ENCODE data around the gene L3MBTL3. TPM values are rescaled to one million over a fixed set of nuclear protein-coding genes. Genes with fewer than 3 reads are reported as not detected.
"Not testable (repeated sequence)": the region's sequence is repeated elsewhere in the genome, so short reads cannot be mapped to it uniquely, and the experiment has no call there.

The L3MBTL3 gene
- total RNA-seq, 4 donors from 2014 or later = 2.1 to 6.1 (median 5.9) TPM

- in situ Hi-C loops (cut with MboI; ENCODE audit: low sequenced_read_pairs in 4 of 4) = no loop called here
These were observed 144.9 kb downstream of the L3MBTL3 start for GRCh38 chr6:130163266-130163665.

GRCh38 chr6:130164251-130164650 lies 145.9 kb downstream of the L3MBTL3 start:
- no peak overlapping the region for H3K27ac ChIP-seq
- no peaks in the 10 kb centered on the region for H3K9me3 ChIP-seq
- H3K4me1 ChIP-seq = no peaks in the 10 kb centered on the region
- no peak for DNase-seq
- H3K4me3 ChIP-seq = no peak overlapping the region
- H3K36me3 ChIP-seq = no peaks in the 10 kb centered on the region
- no peak for ATAC-seq
- intact Hi-C loops (cut with DNase I; ENCODE audit: low total_unique reads) (no loop called here), in situ Hi-C loops (cut with MboI; ENCODE audit: low sequenced_read_pairs in 4 of 4) (no loop called here)
- H3K27me3 ChIP-seq = no peaks in the 10 kb centered on the region
- TF ChIP-seq CTCF (IDR thresholded peaks at IDR 0.05 in 4 of 5, conservative IDR thresholded peaks at IDR 0.05 in 1 of 5) (no peak), POLR2A (IDR thresholded peaks at IDR 0.05) (no peak)

More at GRCh38 chr6:130163266-130163665, 144.9 kb downstream of the L3MBTL3 start:
- no peak for TF ChIP-seq CTCF (IDR thresholded peaks at IDR 0.05 in 4 of 5, conservative IDR thresholded peaks at IDR 0.05 in 1 of 5)
- intact Hi-C loops (cut with DNase I; ENCODE audit: low total_unique reads) = no loop called here
- no peak for DNase-seq
- Histone ChIP-seq H3K27ac (no peak overlapping the region), H3K4me3 (no peak overlapping the region), H3K27me3 (no peaks in the 10 kb centered on the region), H3K9me3 (no peaks in the 10 kb centered on the region), H3K36me3 (no peaks in the 10 kb centered on the region), H3K4me1 (no peaks in the 10 kb centered on the region)
- no peak for ATAC-seq

GRCh38 chr6:130167655-130168054 lies 149.3 kb downstream of the L3MBTL3 start:
- intact Hi-C loops (cut with DNase I; ENCODE audit: low total_unique reads) (no loop called here), in situ Hi-C loops (cut with MboI; ENCODE audit: low sequenced_read_pairs in 4 of 4) (no loop called here)
- Histone ChIP-seq H3K4me1 (no peaks in the 10 kb centered on the region), H3K9me3 (no peaks in the 10 kb centered on the region), H3K36me3 (no peaks in the 10 kb centered on the region), H3K27me3 (no peaks in the 10 kb centered on the region), H3K4me3 (no peak overlapping the region), H3K27ac (no peak overlapping the region)
- DNase-seq (no peak), ATAC-seq (no peak)
- TF ChIP-seq CTCF (IDR thresholded peaks at IDR 0.05 in 4 of 5, conservative IDR thresholded peaks at IDR 0.05 in 1 of 5) (no peak), POLR2A (IDR thresholded peaks at IDR 0.05) (no peak)

GRCh38 chr6:130170160-130170559 lies 151.8 kb downstream of the L3MBTL3 start:
- H3K27me3 ChIP-seq; H3K4me1 ChIP-seq; H3K9me3 ChIP-seq; H3K4me3 ChIP-seq; H3K36me3 ChIP-seq; H3K27ac ChIP-seq; intact Hi-C loops (cut with DNase I; ENCODE audit: low total_unique reads); in situ Hi-C loops (cut with MboI; ENCODE audit: low sequenced_read_pairs in 4 of 4); ATAC-seq; DNase-seq: not testable (repeated sequence)

- in situ Hi-C loops (cut with MboI; ENCODE audit: low sequenced_read_pairs in 4 of 4) = not testable (repeated sequence)
These were observed 155.1 kb downstream of the L3MBTL3 start for GRCh38 chr6:130173377-130174004.

GRCh38 chr6:130176378-130176777 lies 158.0 kb downstream of the L3MBTL3 start:
- ATAC-seq (no peak), DNase-seq (no peak)
- no peaks in the 10 kb centered on the region for H3K36me3 ChIP-seq
- H3K27ac ChIP-seq = no peak overlapping the region
- H3K4me3 ChIP-seq = no peak overlapping the region
- H3K27me3 ChIP-seq = no peaks in the 10 kb centered on the region
- intact Hi-C loops (cut with DNase I; ENCODE audit: low total_unique reads) = no loop called here
- no peaks in the 10 kb centered on the region for H3K4me1 ChIP-seq
- in situ Hi-C loops (cut with MboI; ENCODE audit: low sequenced_read_pairs in 4 of 4) = no loop called here
- TF ChIP-seq POLR2A (IDR thresholded peaks at IDR 0.05) (no peak), CTCF (IDR thresholded peaks at IDR 0.05 in 4 of 5, conservative IDR thresholded peaks at IDR 0.05 in 1 of 5) (no peak)
- H3K9me3 ChIP-seq = no peaks in the 10 kb centered on the region

More at GRCh38 chr6:130173377-130174004, 155.1 kb downstream of the L3MBTL3 start:
- intact Hi-C loops (cut with DNase I; ENCODE audit: low total_unique reads); H3K9me3 ChIP-seq; DNase-seq; H3K27ac ChIP-seq; H3K36me3 ChIP-seq; H3K27me3 ChIP-seq; ATAC-seq; H3K4me1 ChIP-seq; H3K4me3 ChIP-seq: not testable (repeated sequence)
